H1 (cell line): ENCODE measurements around the gene LHFPL3. TPM values are rescaled to one million over a fixed set of nuclear protein-coding genes. Genes with fewer than 3 reads are reported as not detected.

Experiments used
- GTF2F1 ChIP-seq: IDR thresholded peaks from 2 replicates; pipeline ENCODE4 v1.6.1; 2012; ENCODE audit warnings: low read depth, low read length, improper control_type of control experiment, borderline replicate concordance
- SIX5 ChIP-seq: IDR thresholded peaks from 2 replicates; pipeline ENCODE4 v1.6.1; 2011; ENCODE audit warnings: mild to moderate bottlenecking, low read depth, low read length
- USF2 ChIP-seq: IDR thresholded peaks from 2 replicates; pipeline ENCODE4 v1.6.1; 2011; ENCODE audit warnings: low read length, improper control_type of control experiment
- polyA plus RNA-seq, 7 experiments: library from polyadenylated mRNA; depleted of rRNA in 3 of 7; stranded (reverse) in 5 of 7; unstranded in 2 of 7; fragments of >200 nt in 5 of 7; fragments of 200-250 nt in 2 of 7; gene quantifications; 1 replicate in 5 of 7; 2 replicates in 1 of 7; 4 replicates in 1 of 7; pipeline versions ENCODE4 v1.2.1 to v1.2.3, GENCODE V29; 2011 to 2013; ENCODE audit warnings: missing spikeins in 2 of 7, mixed read lengths in 2 of 7
- total RNA-seq: library from RNA; stranded (reverse); fragmentation: NEBNext Ultra II Directional; extraction: Animal tissue kit (Norgen Biotek cat#: 25700); gene quantifications from 2 replicates; pipeline ENCODE4 v1.2.1, GENCODE V29; 2021

LHFPL3 gene
- total and polyA plus RNA-seq, 2 of the 8 experiments (the other 6 are each of a cell fraction or from before 2014, with no cell fraction given), result 0.24 to 0.50 TPM

GRCh38 chr7:104943502-104944343, 615.3 kb downstream of the LHFPL3 start (continued):
- no peak for TF ChIP-seq GTF2F1
- TF ChIP-seq USF2, result no peak
- no peak for TF ChIP-seq SIX5
